ENCODE measurements around the gene IAH1. TPM values are rescaled to one million over a fixed set of nuclear protein-coding genes. Genes with fewer than 3 reads are reported as not detected.
"Not testable (repeated sequence)": the region's sequence is repeated elsewhere in the genome, so short reads cannot be mapped to it uniquely, and the experiment has no call there.

Gene IAH1
- total and polyA plus RNA-seq, 3 experiments from 2014 or later, result 76.9 to 81.0 (median 79.1) TPM

DNA sequence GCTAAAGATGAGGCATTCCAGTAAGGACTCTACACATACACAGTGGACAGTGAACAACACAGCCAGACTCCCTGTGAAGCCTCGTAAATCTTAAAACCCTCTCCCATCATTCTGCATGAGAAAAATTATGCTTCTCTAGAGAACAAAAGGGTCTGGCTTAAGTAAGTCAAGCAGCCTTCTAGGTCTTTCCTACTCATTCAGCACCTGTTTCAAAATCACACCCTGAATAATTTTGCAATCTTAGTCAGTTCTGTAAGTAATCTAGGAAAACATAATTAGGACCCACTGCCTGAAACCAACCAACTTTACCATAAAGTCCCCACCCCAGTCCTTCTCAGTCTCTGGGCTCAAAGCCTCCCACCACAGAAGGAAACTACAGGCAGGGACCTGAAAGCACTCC is 19.7 kb downstream of the IAH1 start:
- POLR2A ChIA-PET, result no interaction called here
- Histone ChIP-seq H3K27ac (ENCODE audit: low read depth, low read length) (no peak overlapping the region), H3K4me1 (ENCODE audit: insufficient read depth, low read length) (no peaks in the 10 kb centered on the region), H3K36me3 (ENCODE audit: insufficient read depth, low read length) (peaks cover 47% of the 10 kb centered on the region), H3K9me3 (ENCODE audit: low read length) (no peaks in the 10 kb centered on the region), H3K27me3 (ENCODE audit: insufficient read depth, low read length, poor library complexity, severe bottlenecking) (no peaks in the 10 kb centered on the region), H3K4me3 (ENCODE audit: low read length) (no peak overlapping the region)
- Mint-ChIP-seq H3K27me3 (no peaks in the 10 kb centered on the region), H3K4me3 (no peak overlapping the region), H3K4me1 (peaks cover 6 to 18% (median 8%) of the 10 kb centered on the region in 3 donors), H3K9me3 (no peaks in the 10 kb centered on the region), H3K27ac (peak overlapping the region in 6 of 8 donors; percentile 11 to 92 (median 60)), H3K36me3 (peaks cover 0 to 89% (median 26%) of the 10 kb centered on the region in 3 donors)
- CTCF ChIA-PET, result no interaction called here
- no peak for DNase-seq

- Mint-ChIP-seq H3K4me1 (peaks cover 6 to 23% (median 7%) of the 10 kb centered on the region in 3 donors), H3K27me3 (no peaks in the 10 kb centered on the region), H3K4me3 (no peak overlapping the region), H3K9me3 (no peaks in the 10 kb centered on the region), H3K27ac (peak overlapping the region in 5 of 8 donors; percentile 12 to 88 (median 70)), H3K36me3 (peaks cover 4 to 81% (median 31%) of the 10 kb centered on the region in 3 donors)
- Histone ChIP-seq H3K27ac (ENCODE audit: low read depth, low read length) (no peak overlapping the region), H3K36me3 (ENCODE audit: insufficient read depth, low read length) (peaks cover 30% of the 10 kb centered on the region), H3K4me1 (ENCODE audit: insufficient read depth, low read length) (no peaks in the 10 kb centered on the region), H3K27me3 (ENCODE audit: insufficient read depth, low read length, poor library complexity, severe bottlenecking) (no peaks in the 10 kb centered on the region), H3K9me3 (ENCODE audit: low read length) (no peaks in the 10 kb centered on the region), H3K4me3 (ENCODE audit: low read length) (no peak overlapping the region)
- CTCF ChIA-PET, result no interaction called here
- no peak for DNase-seq
- POLR2A ChIA-PET, result no interaction called here
These were observed 22.7 kb downstream of the IAH1 start for GRCh38 chr2:9497017-9497416.

- Histone ChIP-seq H3K27me3 (ENCODE audit: insufficient read depth, low read length, poor library complexity, severe bottlenecking) (no peaks in the 10 kb centered on the region), H3K4me1 (ENCODE audit: insufficient read depth, low read length) (no peaks in the 10 kb centered on the region), H3K36me3 (ENCODE audit: insufficient read depth, low read length) (peaks cover 29% of the 10 kb centered on the region), H3K4me3 (ENCODE audit: low read length) (no peak overlapping the region), H3K9me3 (ENCODE audit: low read length) (no peaks in the 10 kb centered on the region), H3K27ac (ENCODE audit: low read depth, low read length) (no peak overlapping the region)
- no peaks in the 10 kb centered on the region for H3K9me3 Mint-ChIP-seq
- POLR2A ChIA-PET, result no interaction called here
- H3K27me3 Mint-ChIP-seq, result no peaks in the 10 kb centered on the region
- DNase-seq, result no peak
- peak overlapping the region in 5 of 8 donors; percentile 2 to 89 (median 48) for H3K27ac Mint-ChIP-seq
- peaks cover 7 to 23% (median 9%) of the 10 kb centered on the region in 3 donors for H3K4me1 Mint-ChIP-seq
- H3K36me3 Mint-ChIP-seq, result peaks cover 8 to 80% (median 30%) of the 10 kb centered on the region in 3 donors
- no peak overlapping the region for H3K4me3 Mint-ChIP-seq
- CTCF ChIA-PET, result no interaction called here
These were observed 23.9 kb downstream of the IAH1 start for GRCh38 chr2:9498210-9498609.

DNA sequence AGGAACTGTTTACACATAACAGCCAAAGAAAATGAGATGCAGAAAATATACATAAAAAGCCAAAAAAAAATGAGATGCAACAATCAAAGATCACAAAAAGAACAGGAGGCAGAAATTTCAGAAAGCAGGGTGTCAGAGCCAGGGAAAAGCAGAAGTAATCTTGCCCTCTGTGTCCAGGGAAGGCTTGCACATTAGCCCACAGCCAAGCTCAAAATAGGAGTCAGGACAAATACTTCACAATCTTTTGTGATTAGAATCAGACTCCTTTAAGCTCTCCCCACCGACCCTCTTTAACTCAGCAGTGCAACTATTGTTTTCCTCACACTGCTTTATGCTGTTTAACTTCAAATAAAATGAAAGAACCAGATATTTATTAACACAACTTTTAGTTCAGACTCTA is 34.6 kb downstream of the IAH1 start:
- Histone ChIP-seq H3K9me3 (ENCODE audit: low read length) (no peaks in the 10 kb centered on the region), H3K27me3 (ENCODE audit: insufficient read depth, low read length, poor library complexity, severe bottlenecking) (no peaks in the 10 kb centered on the region), H3K4me3 (ENCODE audit: low read length) (no peak overlapping the region), H3K4me1 (ENCODE audit: insufficient read depth, low read length) (no peaks in the 10 kb centered on the region), H3K36me3 (ENCODE audit: insufficient read depth, low read length) (peaks cover 20% of the 10 kb centered on the region), H3K27ac (ENCODE audit: low read depth, low read length) (no peak overlapping the region)
- H3K27ac Mint-ChIP-seq, result peak overlapping the region in 7 of 8 donors; percentile 2 to 81 (median 59)
- no peaks in the 10 kb centered on the region for H3K9me3 Mint-ChIP-seq
- no peak for DNase-seq
- H3K36me3 Mint-ChIP-seq, result peaks cover 6 to 70% (median 21%) of the 10 kb centered on the region in 3 donors
- H3K4me3 Mint-ChIP-seq, result no peak overlapping the region
- peaks cover 0 to 1% of the 10 kb centered on the region in 2 donors for H3K27me3 Mint-ChIP-seq
- CTCF ChIA-PET, result interaction anchor here (0.7 kb wide), 1 partner anchor 476 kb away, joined by 3 read pairs; no protein-coding TSS in a partner anchor
- H3K4me1 Mint-ChIP-seq, result peaks cover 4 to 11% (median 9%) of the 10 kb centered on the region in 3 donors
- POLR2A ChIA-PET, result interaction anchor here (0.5 kb wide), 1 partner anchor 9 kb away, joined by 3 read pairs; no protein-coding TSS in a partner anchor

- POLR2A ChIA-PET; H3K4me1 ChIP-seq (ENCODE audit: insufficient read depth, low read length); DNase-seq; CTCF ChIA-PET; H3K4me3 Mint-ChIP-seq; H3K9me3 ChIP-seq (ENCODE audit: low read length); H3K27me3 ChIP-seq (ENCODE audit: insufficient read depth, low read length, poor library complexity, severe bottlenecking); H3K4me3 ChIP-seq (ENCODE audit: low read length); H3K27ac ChIP-seq (ENCODE audit: low read depth, low read length); H3K27me3 Mint-ChIP-seq; H3K27ac Mint-ChIP-seq; H3K9me3 Mint-ChIP-seq; H3K4me1 Mint-ChIP-seq: not testable (repeated sequence)
- peaks cover 18% of the 10 kb centered on the region for H3K36me3 ChIP-seq (ENCODE audit: insufficient read depth, low read length)
- H3K36me3 Mint-ChIP-seq, result peaks cover 18 to 63% (median 20%) of the 10 kb centered on the region in 3 donors
These were observed 39.6 kb downstream of the IAH1 start for GRCh38 chr2:9513946-9514345.

DNA sequence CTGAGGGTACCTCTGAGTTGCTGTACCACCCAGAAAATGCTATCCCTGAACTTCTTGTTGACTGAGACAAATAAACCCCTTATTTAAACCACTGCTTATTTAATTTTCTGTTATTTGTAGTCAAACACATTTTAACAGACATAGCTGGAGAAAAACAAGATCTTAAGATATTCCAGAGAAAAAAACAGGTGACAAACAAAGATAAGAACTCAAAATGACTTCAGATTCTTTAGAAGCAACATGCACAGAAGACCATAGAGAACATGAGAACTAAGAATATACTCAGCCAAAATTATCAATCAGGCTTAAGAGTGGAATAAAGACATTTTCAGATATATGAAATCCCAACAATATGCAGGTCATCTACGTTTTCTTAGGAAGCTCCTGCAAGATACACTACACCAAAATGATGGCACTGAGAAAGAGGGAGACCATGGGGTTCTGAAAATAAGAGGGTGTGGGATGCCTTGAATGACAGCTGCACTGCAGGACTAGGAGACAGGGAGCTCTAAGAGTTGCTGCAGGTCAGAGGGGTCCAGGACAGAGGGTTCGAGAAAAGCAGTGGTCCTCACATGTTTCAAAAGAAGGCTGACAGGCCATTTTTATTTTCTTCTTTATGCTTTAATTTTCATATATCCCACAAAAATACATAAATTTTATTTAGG is 42.9 kb downstream of the IAH1 start:
- Mint-ChIP-seq H3K4me3 (no peak overlapping the region), H3K27ac (peak overlapping the region in 6 of 8 donors; percentile 3 to 62 (median 14)), H3K27me3 (no peaks in the 10 kb centered on the region), H3K36me3 (peaks cover 23 to 76% (median 24%) of the 10 kb centered on the region in 3 donors), H3K4me1 (no peaks in the 10 kb centered on the region), H3K9me3 (no peaks in the 10 kb centered on the region)
- peaks cover 42% of the 10 kb centered on the region for H3K36me3 ChIP-seq (ENCODE audit: insufficient read depth, low read length)
- peak overlapping the region; percentile 43 for H3K27ac ChIP-seq (ENCODE audit: low read depth, low read length)
- CTCF ChIA-PET, result no interaction called here
- no peak for DNase-seq
- no peaks in the 10 kb centered on the region for H3K4me1 ChIP-seq (ENCODE audit: insufficient read depth, low read length)
- POLR2A ChIA-PET, result interaction anchor here (0.6 kb wide), 1 partner anchor 9 kb away, joined by 3 read pairs; no protein-coding TSS in a partner anchor
- no peak overlapping the region for H3K4me3 ChIP-seq (ENCODE audit: low read length)
- no peaks in the 10 kb centered on the region for H3K27me3 ChIP-seq (ENCODE audit: insufficient read depth, low read length, poor library complexity, severe bottlenecking)
- no peaks in the 10 kb centered on the region for H3K9me3 ChIP-seq (ENCODE audit: low read length)

DNA sequence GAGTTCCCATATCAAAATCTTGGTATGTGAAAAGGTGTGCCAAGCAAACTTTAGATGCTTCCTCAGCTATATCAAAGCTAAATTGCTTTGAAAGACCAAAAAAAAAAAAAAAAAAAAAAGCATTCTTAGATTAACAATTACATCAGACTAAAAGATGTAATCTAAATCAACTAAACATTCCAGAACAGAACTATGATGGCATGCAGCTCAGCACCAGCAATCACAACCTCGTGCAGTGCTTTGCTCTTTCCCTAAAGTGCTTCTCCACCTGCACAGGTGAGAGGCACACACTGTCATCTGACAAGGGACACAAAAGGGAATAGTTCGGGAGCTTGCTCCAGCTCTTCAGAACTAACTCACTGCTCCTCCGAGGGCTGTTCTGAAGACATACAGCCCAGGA is 43.8 kb downstream of the IAH1 start:
- peaks cover 23 to 74% (median 23%) of the 10 kb centered on the region in 3 donors for H3K36me3 Mint-ChIP-seq
- Histone ChIP-seq H3K9me3 (ENCODE audit: low read length) (no peaks in the 10 kb centered on the region), H3K36me3 (ENCODE audit: insufficient read depth, low read length) (peaks cover 35% of the 10 kb centered on the region), H3K27ac (ENCODE audit: low read depth, low read length) (no peak overlapping the region), H3K27me3 (ENCODE audit: insufficient read depth, low read length, poor library complexity, severe bottlenecking) (no peaks in the 10 kb centered on the region), H3K4me3 (ENCODE audit: low read length) (no peak overlapping the region), H3K4me1 (ENCODE audit: insufficient read depth, low read length) (no peaks in the 10 kb centered on the region)
- DNase-seq, result no peak
- CTCF ChIA-PET, result interaction anchor here (1.1 kb wide), 1 partner anchor 12 kb away, joined by 3 read pairs; no protein-coding TSS in a partner anchor
- no peaks in the 10 kb centered on the region for H3K9me3 Mint-ChIP-seq
- no peaks in the 10 kb centered on the region for H3K4me1 Mint-ChIP-seq
- no peak overlapping the region for H3K27ac Mint-ChIP-seq
- POLR2A ChIA-PET, result interaction anchor here (0.6 kb wide), 1 partner anchor 9 kb away, joined by 3 read pairs; no protein-coding TSS in a partner anchor
- H3K4me3 Mint-ChIP-seq, result no peak overlapping the region
- H3K27me3 Mint-ChIP-seq, result no peaks in the 10 kb centered on the region

DNA sequence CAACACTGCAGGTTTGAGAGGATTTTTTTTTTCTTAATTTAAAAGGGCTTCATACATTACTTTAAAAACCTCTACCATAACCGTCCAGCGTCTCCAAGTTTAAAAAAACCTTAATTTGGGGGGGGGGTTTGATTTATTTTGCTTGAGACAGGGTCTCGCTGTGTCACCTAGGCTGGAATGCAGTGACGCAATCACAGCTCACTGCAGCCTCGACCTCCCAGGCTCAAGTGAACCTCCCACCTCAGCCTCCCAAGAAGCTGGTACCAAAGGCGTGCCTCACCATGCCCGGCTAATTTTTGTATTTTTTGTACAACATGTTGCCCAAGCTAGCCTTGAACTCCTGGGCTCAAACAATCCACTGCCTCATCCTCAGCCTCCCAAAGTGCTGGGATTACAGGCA is 44.4 kb downstream of the IAH1 start:
- no peak overlapping the region for H3K27ac Mint-ChIP-seq
- peaks cover 18 to 73% (median 23%) of the 10 kb centered on the region in 3 donors for H3K36me3 Mint-ChIP-seq
- no peak for DNase-seq
- Histone ChIP-seq H3K4me3 (ENCODE audit: low read length) (no peak overlapping the region), H3K27me3 (ENCODE audit: insufficient read depth, low read length, poor library complexity, severe bottlenecking) (no peaks in the 10 kb centered on the region), H3K27ac (ENCODE audit: low read depth, low read length) (no peak overlapping the region), H3K9me3 (ENCODE audit: low read length) (no peaks in the 10 kb centered on the region), H3K4me1 (ENCODE audit: insufficient read depth, low read length) (no peaks in the 10 kb centered on the region), H3K36me3 (ENCODE audit: insufficient read depth, low read length) (peaks cover 31% of the 10 kb centered on the region)
- no peaks in the 10 kb centered on the region for H3K4me1 Mint-ChIP-seq
- H3K4me3 Mint-ChIP-seq, result no peak overlapping the region
- no peaks in the 10 kb centered on the region for H3K9me3 Mint-ChIP-seq
- ChIA-PET CTCF (interaction anchor here (1.1 kb wide), 1 partner anchor 13 kb away, joined by 3 read pairs; no protein-coding TSS in a partner anchor), POLR2A (no interaction called here)
- no peaks in the 10 kb centered on the region for H3K27me3 Mint-ChIP-seq

All from CD8-positive, alpha-beta memory T cell (primary cell).